Adrenal gland (tissue), 12 donors: ENCODE measurements around the gene SORCS3. TPM values are rescaled to one million over a fixed set of nuclear protein-coding genes. Genes with fewer than 3 reads are reported as not detected.

Source experiments
- DNase-seq, 7 donors: peaks; one replicate each; pipeline ENCODE4 v3.0.0-alpha.2; 2019 to 2020
- H3K27ac ChIP-seq, 5 donors: fragments of 200-600 bp; sonication (generic) in 4 of 5; 1 replicate in 3 of 5; 2 replicates in 2 of 5; pipeline versions ENCODE4 v1.5.1 to v1.8.0; 2016 to 2020; ENCODE audit warnings: mild to moderate bottlenecking in 1 of 5
- H3K27me3 ChIP-seq: fragments of 200-600 bp; 2 replicates; pipeline ENCODE4 v1.8.0; 2021
- H3K36me3 ChIP-seq, 2 donors: fragments of 200-600 bp; replicated peaks in 1 of 2; 1 replicate in 1 of 2; 2 replicates in 1 of 2; pipeline versions ENCODE4 v1.5.1 to v1.8.0; 2018 to 2022
- H3K4me1 ChIP-seq, 2 donors: fragments of 200-600 bp; replicated peaks in 1 of 2; 1 replicate in 1 of 2; 2 replicates in 1 of 2; pipeline versions ENCODE4 v1.5.1 to v1.8.0; 2018 to 2021
- H3K4me3 ChIP-seq, 4 donors: fragments of 200-600 bp; sonication (generic) in 3 of 4; one replicate each; pipeline ENCODE4 v1.5.1; 2016 to 2018
- H3K9me3 ChIP-seq, 3 donors: fragments of 200-600 bp; sonication (generic) in 1 of 3; replicated peaks in 1 of 3; 1 replicate in 2 of 3; 2 replicates in 1 of 3; pipeline versions ENCODE4 v1.5.1 to v1.8.0; 2016 to 2021
- POLR2A ChIP-seq, 2 donors: fragments of 450-650 bp; IDR thresholded peaks; one replicate each; pipeline ENCODE4 v1.6.1; 2017; ENCODE audit warnings: antibody characterized with exemption in 2 of 2, mild to moderate bottlenecking in 2 of 2, moderate library complexity in 1 of 2
- WGBS, 4 donors: extraction: QIAGEN DNeasy Blood & Tissue Kit in 2 of 4; methylation state at CpG; one replicate each; pipeline versions ENCODE4 v1.1.5 to v1.1.7; 2013 to 2017; 5-methylcytosine and 5-hydroxymethylcytosine counted together
- intact Hi-C, 2 donors: fragments of 100-400 bp; cut with DNase I; formaldehyde crosslinking; loops; one replicate each; pipeline versions ENCODE4 v1.14.1 to v1.15.0; 2022 to 2023
- polyA plus RNA-seq, 3 donors: library from polyadenylated mRNA; stranded (reverse); fragments of 200-250 nt in 2 of 3; fragments of 350-450 nt in 1 of 3; fragmentation: Illumina TruSeq in 1 of 3; extraction: RNeasy Lipid Tissue Mini Kit (QIAGEN cat#74804) in 1 of 3; gene quantifications; one replicate each; pipeline ENCODE4 v1.2.3, GENCODE V29; 2013 to 2014
- total RNA-seq, 9 donors: library from RNA; depleted of rRNA in 4 of 9; stranded (reverse); fragments of >200 nt in 4 of 9; fragments of 120-200 nt in 1 of 9; fragmentation: NEBNext Ultra II Directional in 1 of 9; extraction: Animal tissue kit (Norgen Biotek cat#: 25700) in 1 of 9; gene quantifications; one replicate each; pipeline versions ENCODE4 v1.1.0 to v1.2.4, GENCODE V29; 2013 to 2023
- TF ChIP-seq, protein P1 (sequence below), 6 experiments: fragments of 450-650 bp in 4 of 6; fragments of 200-600 bp in 2 of 6; sonication (generic) in 1 of 6; IDR thresholded peaks; 1 replicate in 5 of 6; 2 replicates in 1 of 6; pipeline versions ENCODE4 v1.5.1 to v1.8.0; 2016 to 2021; ENCODE audit warnings: antibody characterized with exemption in 6 of 6, mild to moderate bottlenecking in 2 of 6, moderate library complexity in 1 of 6
- donor health status: healthy with polysubstance abuse.
- donor health status: Bipolar disorder and iron deficiency.
- donor health status: DM: yes; HTN: yes; CAD: no.
- donor health status: DM: no; HTN: no; CAD: no.
- donor health status: DM: no; HTN: no; CAD: no.
- donor health status: DM: yes; HTN: yes; CAD: no.

SORCS3 gene
- total and polyA plus RNA-seq, 12 donors, result 0.22 to 3.4 (median 1.2) TPM; not detected in 2

DNA sequence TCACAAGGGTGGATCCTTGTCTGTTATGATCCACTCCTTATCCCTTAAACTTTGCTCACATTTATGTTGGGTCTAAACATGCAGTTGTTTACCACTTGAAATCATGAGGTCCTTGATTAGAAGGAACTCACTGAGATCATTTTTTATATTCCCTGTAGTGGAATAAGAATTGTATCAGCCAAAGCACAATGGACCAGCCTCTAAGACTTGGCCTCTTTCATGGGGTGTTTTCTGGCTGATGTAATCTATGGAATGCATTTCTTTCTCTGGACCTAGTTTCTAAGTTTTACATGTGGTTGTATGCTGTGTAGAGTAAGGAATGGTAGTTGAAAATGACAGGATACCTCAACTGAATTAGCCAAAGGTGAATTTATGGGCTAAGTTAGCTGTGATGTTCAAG, 376.6 kb downstream of the SORCS3 start:
- Histone ChIP-seq H3K27me3 (no peaks in the 10 kb centered on the region), H3K36me3 (no peaks in the 10 kb centered on the region), H3K4me3 (no peak overlapping the region), H3K27ac (no peak overlapping the region), H3K9me3 (no peaks in the 10 kb centered on the region), H3K4me1 (no peaks in the 10 kb centered on the region)
- intact Hi-C loops, result no loop called here
- no peak for DNase-seq
- TF ChIP-seq, protein P1, sequence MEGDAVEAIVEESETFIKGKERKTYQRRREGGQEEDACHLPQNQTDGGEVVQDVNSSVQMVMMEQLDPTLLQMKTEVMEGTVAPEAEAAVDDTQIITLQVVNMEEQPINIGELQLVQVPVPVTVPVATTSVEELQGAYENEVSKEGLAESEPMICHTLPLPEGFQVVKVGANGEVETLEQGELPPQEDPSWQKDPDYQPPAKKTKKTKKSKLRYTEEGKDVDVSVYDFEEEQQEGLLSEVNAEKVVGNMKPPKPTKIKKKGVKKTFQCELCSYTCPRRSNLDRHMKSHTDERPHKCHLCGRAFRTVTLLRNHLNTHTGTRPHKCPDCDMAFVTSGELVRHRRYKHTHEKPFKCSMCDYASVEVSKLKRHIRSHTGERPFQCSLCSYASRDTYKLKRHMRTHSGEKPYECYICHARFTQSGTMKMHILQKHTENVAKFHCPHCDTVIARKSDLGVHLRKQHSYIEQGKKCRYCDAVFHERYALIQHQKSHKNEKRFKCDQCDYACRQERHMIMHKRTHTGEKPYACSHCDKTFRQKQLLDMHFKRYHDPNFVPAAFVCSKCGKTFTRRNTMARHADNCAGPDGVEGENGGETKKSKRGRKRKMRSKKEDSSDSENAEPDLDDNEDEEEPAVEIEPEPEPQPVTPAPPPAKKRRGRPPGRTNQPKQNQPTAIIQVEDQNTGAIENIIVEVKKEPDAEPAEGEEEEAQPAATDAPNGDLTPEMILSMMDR (IDR thresholded peaks at IDR 0.05), result no peak
- TF ChIP-seq POLR2A (IDR thresholded peaks at IDR 0.05), result no peak

DNA sequence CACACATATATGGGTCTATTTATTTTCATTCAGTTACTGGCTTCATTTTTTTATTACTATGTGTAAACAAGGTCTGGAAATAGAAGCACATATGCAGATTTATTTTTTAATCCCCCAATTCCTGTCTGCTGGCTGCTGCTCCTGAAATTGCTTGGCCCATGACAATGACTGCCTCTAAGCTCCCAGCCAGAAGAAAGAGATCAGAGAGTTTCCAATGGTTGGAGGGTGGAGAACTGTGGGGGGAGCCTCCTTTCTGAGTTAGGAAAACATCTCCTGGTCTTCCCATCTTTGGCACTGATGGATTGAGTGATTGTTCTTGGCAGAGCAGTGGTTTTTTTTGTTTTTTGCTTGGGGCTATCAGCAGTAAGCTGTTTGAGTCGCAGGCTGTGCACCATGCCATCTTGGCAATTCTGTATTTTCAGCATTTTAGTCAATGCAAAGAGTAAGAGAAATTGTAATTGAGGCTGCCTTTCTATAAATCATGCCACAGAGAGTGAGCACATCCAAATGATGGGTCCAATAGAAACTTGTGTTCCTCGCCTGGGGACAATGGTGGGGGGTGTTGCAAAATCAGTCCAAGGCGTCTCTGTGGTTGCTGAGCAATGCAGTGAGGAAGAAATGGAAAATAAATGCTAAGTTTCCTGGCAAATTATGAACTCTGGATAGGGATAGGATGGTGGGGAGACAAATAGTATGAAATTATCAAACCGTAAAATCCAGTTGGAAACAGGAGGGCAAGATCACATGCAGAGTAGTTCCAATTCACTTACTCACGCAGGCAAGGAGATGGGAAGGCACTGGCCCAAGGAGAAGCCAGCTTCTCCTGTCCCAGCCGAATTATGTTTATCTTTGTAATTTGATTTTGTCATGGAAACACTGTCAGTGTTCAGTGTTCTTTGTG, 382.4 kb downstream of the SORCS3 start:
- Histone ChIP-seq H3K4me3 (no peak overlapping the region), H3K27ac (no peak overlapping the region), H3K9me3 (no peaks in the 10 kb centered on the region), H3K27me3 (no peaks in the 10 kb centered on the region), H3K36me3 (no peaks in the 10 kb centered on the region), H3K4me1 (no peaks in the 10 kb centered on the region)
- no peak for TF ChIP-seq POLR2A (IDR thresholded peaks at IDR 0.05)
- TF ChIP-seq, protein P1 (IDR thresholded peaks at IDR 0.05), result no peak
- DNase-seq, result no peak
- 48 to 63% (median 52%) methylated on average over 6 of the region's 6 CpGs for WGBS, 4 donors
- intact Hi-C loops, result no loop called here

DNA sequence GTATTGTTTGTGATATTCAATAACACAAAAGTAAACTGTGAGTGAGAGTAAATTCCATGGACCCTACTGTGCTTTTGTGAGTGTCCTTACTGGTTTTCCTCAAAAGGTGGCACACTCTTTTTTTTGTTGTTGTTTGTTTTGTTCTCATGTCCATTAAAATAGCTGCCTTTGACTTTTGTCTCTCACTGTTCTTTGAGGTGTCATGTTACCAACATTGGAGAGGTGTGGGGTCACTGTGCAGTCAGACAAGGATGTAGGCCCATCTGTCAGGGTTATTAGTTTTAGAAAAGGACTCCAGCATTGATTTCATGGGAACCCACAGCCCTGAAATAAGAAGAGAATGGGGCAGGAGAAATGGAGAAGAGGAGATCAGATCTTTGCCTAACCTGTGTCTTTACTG, 383.1 kb downstream of the SORCS3 start:
- Histone ChIP-seq H3K4me3 (no peak overlapping the region), H3K9me3 (no peaks in the 10 kb centered on the region), H3K4me1 (no peaks in the 10 kb centered on the region), H3K36me3 (no peaks in the 10 kb centered on the region), H3K27ac (no peak overlapping the region), H3K27me3 (no peaks in the 10 kb centered on the region)
- TF ChIP-seq POLR2A (IDR thresholded peaks at IDR 0.05), result no peak
- TF ChIP-seq, protein P1 (IDR thresholded peaks at IDR 0.05), result no peak
- intact Hi-C loops, result no loop called here
- DNase-seq, result no peak

DNA sequence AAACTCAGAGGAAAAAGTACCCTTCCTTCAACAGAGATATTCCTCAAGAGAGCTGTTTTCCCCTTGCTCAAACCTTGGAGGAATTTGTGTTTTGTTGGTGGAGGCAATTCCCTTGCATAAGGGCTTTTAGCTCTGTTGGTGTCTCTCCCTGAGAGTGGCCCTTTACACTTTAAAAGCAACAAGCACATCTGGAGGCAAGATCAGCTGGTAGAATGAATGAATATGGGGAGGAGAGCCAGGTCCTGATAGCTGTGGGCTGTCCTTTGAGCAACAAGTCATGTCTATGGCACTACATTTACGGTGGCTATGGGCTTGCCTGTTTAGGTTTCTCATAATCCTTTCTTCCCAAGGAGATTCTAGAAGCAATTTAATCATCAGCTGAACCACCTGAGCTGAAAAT, 384.0 kb downstream of the SORCS3 start:
- H3K4me3 ChIP-seq, result no peak overlapping the region
- TF ChIP-seq, protein P1 (IDR thresholded peaks at IDR 0.05), result no peak
- no peak for TF ChIP-seq POLR2A (IDR thresholded peaks at IDR 0.05)
- H3K27me3 ChIP-seq, result no peaks in the 10 kb centered on the region
- no peaks in the 10 kb centered on the region for H3K4me1 ChIP-seq
- no peak for DNase-seq
- H3K36me3 ChIP-seq, result no peaks in the 10 kb centered on the region
- H3K27ac ChIP-seq, result no peak overlapping the region
- 63 to 82% (median 69%) methylated on average over 1 of the region's 1 CpG for WGBS, 4 donors
- H3K9me3 ChIP-seq, result no peaks in the 10 kb centered on the region
- intact Hi-C loops, result no loop called here
